Mucosa of descending colon (tissue), 3 donors: ENCODE data around the gene KBTBD4. TPM values are rescaled to one million over a fixed set of nuclear protein-coding genes. Genes with fewer than 3 reads are reported as not detected.

Experiments used
- ATAC-seq: fragments of 200-7000 bp; cut with Tn5 transposase; one replicate; pipeline ENCODE4 v1.9.1; 2020; ENCODE audit warnings: mild to moderate bottlenecking, moderate library complexity
- DNase-seq, 3 donors: peaks; one replicate each; pipeline ENCODE4 v3.0.0-alpha.2; 2020
- H3K36me3 ChIP-seq: fragments of 200-600 bp; one replicate; pipeline ENCODE4 v1.8.0; 2021; ENCODE audit warnings: low read depth, mild to moderate bottlenecking
- H3K4me1 ChIP-seq: fragments of 200-600 bp; one replicate; pipeline ENCODE4 v1.8.0; 2021; ENCODE audit warnings: low read depth, mild to moderate bottlenecking
- H3K4me3 ChIP-seq: fragments of 200-600 bp; one replicate; pipeline ENCODE4 v1.8.0; 2021; ENCODE audit warnings: mild to moderate bottlenecking
- H3K9me3 ChIP-seq: fragments of 200-600 bp; one replicate; pipeline ENCODE4 v1.8.0; 2021; ENCODE audit warnings: mild to moderate bottlenecking
- intact Hi-C, 2 donors: fragments of 100-400 bp; cut with DNase I in 1 of 2; cut with micrococcal nuclease in 1 of 2; formaldehyde crosslinking; loops; one replicate each; pipeline versions ENCODE4 v1.11.0 to v1.11.1; 2022; cut with DNase I, micrococcal nuclease
- total RNA-seq, 3 donors: library from RNA; stranded (reverse); fragmentation: NEBNext Ultra II Directional in 2 of 3; extraction: Animal tissue kit (Norgen Biotek cat#: 25700) in 2 of 3; gene quantifications; one replicate each; pipeline versions ENCODE4 v1.2.1 to v1.2.4, GENCODE V29; 2021 to 2023
- TF ChIP-seq, protein P1 (sequence below): fragments of 200-600 bp; IDR thresholded peaks from one replicate; pipeline ENCODE4 v1.8.0; 2022; ENCODE audit warnings: antibody characterized with exemption, mild to moderate bottlenecking
- donor health status: DM: no; HTN: no; CAD: no; lungs with moderate emphysema.
- donor health status: DM: no; HTN: no; CAD: no.
- donor health status: DM: no; HTN: yes; CAD: no.

Gene KBTBD4
- total RNA-seq, 3 donors from 2014 or later = 14.1 to 18.2 (median 16.0) TPM

DNA sequence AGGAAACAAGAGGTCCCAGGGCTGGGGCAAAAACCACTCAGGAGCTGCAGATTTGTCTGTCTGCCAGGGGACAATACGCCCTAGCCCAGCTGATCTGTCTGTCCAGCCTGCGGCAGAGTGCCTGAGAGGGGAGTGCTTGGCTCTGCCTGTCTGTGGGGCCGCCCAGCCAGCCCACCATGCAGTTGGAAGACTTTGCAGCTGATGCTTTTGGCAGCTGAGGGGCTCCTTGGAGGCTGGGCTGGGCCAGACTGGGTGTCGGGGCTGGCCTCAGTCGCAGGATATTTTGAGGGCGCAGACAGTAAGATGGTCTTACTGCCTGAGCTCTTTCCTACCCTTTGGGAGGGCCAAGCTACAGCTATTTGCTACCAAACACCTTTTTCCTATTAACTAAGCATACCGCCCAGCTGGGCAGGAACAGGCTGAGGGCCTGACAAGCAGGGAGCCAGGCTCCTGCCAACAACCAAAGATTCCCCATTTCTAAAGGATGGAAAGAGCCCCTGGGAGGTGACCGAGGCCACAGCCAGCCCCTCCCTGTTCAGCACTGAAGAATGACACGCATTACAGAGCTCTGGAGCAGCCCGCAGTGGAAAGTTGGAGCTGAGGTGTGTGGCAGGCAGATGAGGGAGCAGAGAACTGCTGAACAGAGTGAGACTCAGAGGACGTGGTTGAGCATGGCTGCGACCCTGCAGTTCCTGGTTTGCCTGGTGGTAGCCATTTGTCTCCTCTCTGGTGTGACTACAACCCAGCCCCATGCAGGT lies 7.5 kb upstream of the KBTBD4 start, which contains the start of gene FAM180B:
FAM180B (plus strand) TSS at position 581 of the 758 bp plus-strand sequence; CDS start at position 672, 91 bp downstream.
- ATAC-seq = no peak
- TF ChIP-seq, protein P1, sequence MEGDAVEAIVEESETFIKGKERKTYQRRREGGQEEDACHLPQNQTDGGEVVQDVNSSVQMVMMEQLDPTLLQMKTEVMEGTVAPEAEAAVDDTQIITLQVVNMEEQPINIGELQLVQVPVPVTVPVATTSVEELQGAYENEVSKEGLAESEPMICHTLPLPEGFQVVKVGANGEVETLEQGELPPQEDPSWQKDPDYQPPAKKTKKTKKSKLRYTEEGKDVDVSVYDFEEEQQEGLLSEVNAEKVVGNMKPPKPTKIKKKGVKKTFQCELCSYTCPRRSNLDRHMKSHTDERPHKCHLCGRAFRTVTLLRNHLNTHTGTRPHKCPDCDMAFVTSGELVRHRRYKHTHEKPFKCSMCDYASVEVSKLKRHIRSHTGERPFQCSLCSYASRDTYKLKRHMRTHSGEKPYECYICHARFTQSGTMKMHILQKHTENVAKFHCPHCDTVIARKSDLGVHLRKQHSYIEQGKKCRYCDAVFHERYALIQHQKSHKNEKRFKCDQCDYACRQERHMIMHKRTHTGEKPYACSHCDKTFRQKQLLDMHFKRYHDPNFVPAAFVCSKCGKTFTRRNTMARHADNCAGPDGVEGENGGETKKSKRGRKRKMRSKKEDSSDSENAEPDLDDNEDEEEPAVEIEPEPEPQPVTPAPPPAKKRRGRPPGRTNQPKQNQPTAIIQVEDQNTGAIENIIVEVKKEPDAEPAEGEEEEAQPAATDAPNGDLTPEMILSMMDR = no peak
- Histone ChIP-seq H3K36me3 (peaks cover 16% of the 10 kb centered on the region), H3K9me3 (no peaks in the 10 kb centered on the region), H3K4me3 (no peak within 1 kb of the TSS), H3K4me1 (no peaks in the 10 kb centered on the region)
- no peak for DNase-seq
- intact Hi-C loops = no loop called here

DNA sequence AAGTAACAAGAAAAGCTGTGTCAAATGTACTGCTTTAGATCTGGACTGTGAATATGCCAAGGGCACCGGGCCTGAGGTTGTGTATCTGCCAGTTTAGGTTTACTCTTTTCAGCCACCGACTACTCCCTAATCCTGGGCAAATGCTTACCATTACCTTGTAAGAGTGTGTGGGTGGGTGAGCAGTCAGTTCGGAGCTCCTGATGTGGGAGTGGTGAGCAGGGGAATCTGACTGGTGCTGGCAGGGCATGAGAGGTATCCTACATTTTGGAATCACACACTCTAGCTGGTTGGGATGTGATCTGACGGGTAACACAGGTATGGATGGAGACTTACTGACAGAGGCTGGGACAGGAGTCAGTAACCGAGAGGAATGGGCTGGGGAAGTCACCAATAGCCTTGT lies 5.1 kb upstream of the KBTBD4 start:
- ATAC-seq (no peak), DNase-seq (no peak)
- TF ChIP-seq, protein P1 = no peak
- Histone ChIP-seq H3K4me1 (no peaks in the 10 kb centered on the region), H3K9me3 (no peaks in the 10 kb centered on the region), H3K36me3 (peaks cover 16% of the 10 kb centered on the region), H3K4me3 (no peak overlapping the region)
- intact Hi-C loops = no loop called here

GRCh38 chr11:47577460-47578041 lies 1.2 kb downstream of the KBTBD4 start:
- H3K4me1 ChIP-seq = peaks cover 12% of the 10 kb centered on the region
- no peaks in the 10 kb centered on the region for H3K9me3 ChIP-seq
- intact Hi-C loops = no loop called here
- H3K4me3 ChIP-seq = no peak overlapping the region
- TF ChIP-seq, protein P1 = no peak
- DNase-seq = no peak
- H3K36me3 ChIP-seq = peaks cover 14% of the 10 kb centered on the region
- ATAC-seq = no peak

DNA sequence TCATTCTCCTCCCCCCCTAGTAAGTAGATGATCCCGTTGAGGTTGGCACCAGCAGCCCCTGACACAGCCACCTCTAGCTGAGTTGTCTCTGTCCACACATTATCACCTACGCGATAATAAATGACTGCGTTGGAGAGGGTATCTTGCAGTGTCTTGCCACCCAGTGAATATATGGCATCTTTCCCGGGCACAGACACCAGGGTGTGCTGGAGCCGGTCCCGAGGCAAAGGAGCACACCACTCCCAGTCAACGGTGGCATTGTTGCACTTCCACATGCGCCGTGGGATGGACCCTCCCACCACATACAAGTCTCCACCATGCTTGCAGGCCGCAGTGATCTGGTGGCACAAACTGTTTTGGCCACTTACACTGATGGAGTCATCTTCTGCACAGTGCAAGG lies 5.4 kb downstream of the KBTBD4 start:
- DNase-seq = no peak
- Histone ChIP-seq H3K4me1 (peaks cover 12% of the 10 kb centered on the region), H3K9me3 (no peaks in the 10 kb centered on the region), H3K36me3 (peaks cover 3% of the 10 kb centered on the region), H3K4me3 (no peak overlapping the region)
- intact Hi-C loops = no loop called here
- ATAC-seq = no peak
- TF ChIP-seq, protein P1 = no peak

- TF ChIP-seq, protein P1 = no peak
- H3K4me1 ChIP-seq = peaks cover 7% of the 10 kb centered on the region
Observed at GRCh38 chr11:47572715-47573255, 6.0 kb downstream of the KBTBD4 start.

More at GRCh38 chr11:47572715-47573255, 6.0 kb downstream of the KBTBD4 start:
- DNase-seq (no peak), ATAC-seq (no peak)
- peaks cover 3% of the 10 kb centered on the region for H3K36me3 ChIP-seq
- H3K4me3 ChIP-seq = no peak overlapping the region
- intact Hi-C loops = no loop called here
- no peaks in the 10 kb centered on the region for H3K9me3 ChIP-seq
